IPS-15b (cell line): ENCODE results near the gene CXCL3.
"Not testable (repeated sequence)": the region's sequence is repeated elsewhere in the genome, so short reads cannot be mapped to it uniquely, and the experiment has no call there.

Experiments
- H3K27me3 ChIP-seq: one replicate; pipeline ENCODE4 v1.6.1; 2013; ENCODE audit warnings: low read length; ENCODE audit not compliant: control insufficient read depth, insufficient read depth
- H3K36me3 ChIP-seq: one replicate; pipeline ENCODE4 v1.6.1; 2013; ENCODE audit warnings: low read length; ENCODE audit not compliant: control insufficient read depth, insufficient read depth
- H3K4me1 ChIP-seq: one replicate; pipeline ENCODE4 v1.6.1; 2013; ENCODE audit warnings: mild to moderate bottlenecking, low read length; ENCODE audit not compliant: control insufficient read depth, insufficient read depth
- H3K4me3 ChIP-seq: one replicate; pipeline ENCODE4 v1.5.1; 2013; ENCODE audit warnings: low read depth, low read length
- H3K9ac ChIP-seq: one replicate; pipeline ENCODE4 v1.6.1; 2013; ENCODE audit warnings: low read depth, mild to moderate bottlenecking, low read length
- H3K9me3 ChIP-seq: one replicate; pipeline ENCODE4 v1.6.1; 2013; ENCODE audit warnings: mild to moderate bottlenecking, low read length; ENCODE audit not compliant: control insufficient read depth, insufficient read depth

CXCL3 gene

GRCh38 chr4:74038425-74039314 lies at the start of gene CXCL3:
CXCL3 (minus strand) TSS chr4:74038689; CDS start chr4:74038611, 78 bp downstream.
- Histone ChIP-seq H3K9ac (peak within 1 kb of the TSS; percentile 26), H3K4me1 (no peaks in the 10 kb centered on the region), H3K27me3 (peaks cover 10% of the 10 kb centered on the region), H3K36me3 (no peaks in the 10 kb centered on the region), H3K9me3 (no peaks in the 10 kb centered on the region), H3K4me3 (peak within 1 kb of the TSS; percentile 78)

- Histone ChIP-seq H3K27me3 (no peaks in the 10 kb centered on the region), H3K36me3 (no peaks in the 10 kb centered on the region), H3K9ac (no peak overlapping the region), H3K9me3 (no peaks in the 10 kb centered on the region), H3K4me3 (no peak overlapping the region), H3K4me1 (no peaks in the 10 kb centered on the region)
Measured at GRCh38 chr4:74087481-74087880, 49.0 kb upstream of the CXCL3 start.

DNA sequence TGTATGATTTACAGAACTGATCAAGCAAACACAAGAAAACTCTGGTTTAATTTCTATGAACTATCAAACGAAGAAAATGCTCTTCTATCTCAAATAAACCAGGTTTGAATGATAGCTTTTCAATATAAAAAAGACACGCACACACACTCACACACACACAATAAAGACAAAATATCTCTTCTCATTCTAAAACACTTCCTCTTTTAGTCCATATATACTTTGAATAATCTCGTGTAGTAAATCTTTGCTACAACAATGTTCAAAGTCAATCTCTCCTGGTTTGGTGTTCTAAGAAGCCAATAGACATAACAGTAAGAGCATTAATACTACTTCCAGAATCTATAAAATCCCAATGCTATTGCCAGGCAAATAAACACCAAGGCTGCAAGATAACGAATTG lies 47.2 kb upstream of the CXCL3 start:
- no peak overlapping the region for H3K4me3 ChIP-seq
- H3K9me3 ChIP-seq, result no peaks in the 10 kb centered on the region
- H3K9ac ChIP-seq, result no peak overlapping the region
- no peaks in the 10 kb centered on the region for H3K36me3 ChIP-seq
- no peaks in the 10 kb centered on the region for H3K27me3 ChIP-seq
- H3K4me1 ChIP-seq, result no peaks in the 10 kb centered on the region

GRCh38 chr4:74084984-74085383 lies 46.5 kb upstream of the CXCL3 start:
- H3K9ac ChIP-seq, result no peak overlapping the region
- no peaks in the 10 kb centered on the region for H3K4me1 ChIP-seq
- H3K36me3 ChIP-seq, result no peaks in the 10 kb centered on the region
- H3K9me3 ChIP-seq, result no peaks in the 10 kb centered on the region
- no peaks in the 10 kb centered on the region for H3K27me3 ChIP-seq
- H3K4me3 ChIP-seq, result no peak overlapping the region

DNA sequence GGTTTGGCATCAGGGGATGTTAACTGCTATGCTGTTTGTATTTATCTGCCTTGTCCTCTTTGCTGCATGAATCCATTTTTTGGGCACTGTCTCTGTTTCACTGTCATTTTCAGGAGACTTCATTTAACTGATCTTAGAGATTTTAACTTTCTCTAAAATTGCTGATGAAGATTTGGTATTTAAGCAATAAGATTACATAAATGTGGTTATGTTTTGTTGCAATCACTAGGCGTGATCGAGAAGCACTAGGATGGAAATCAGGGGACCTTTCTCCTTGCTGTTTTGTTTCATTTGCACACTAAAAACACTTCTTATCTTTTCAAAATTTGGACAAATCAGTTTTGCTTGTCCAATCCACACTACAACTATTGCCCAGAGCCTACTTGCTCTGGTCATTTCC lies 45.1 kb upstream of the CXCL3 start:
- no peaks in the 10 kb centered on the region for H3K36me3 ChIP-seq
- no peak overlapping the region for H3K4me3 ChIP-seq
- H3K9me3 ChIP-seq, result no peaks in the 10 kb centered on the region
- no peaks in the 10 kb centered on the region for H3K4me1 ChIP-seq
- no peak overlapping the region for H3K9ac ChIP-seq
- H3K27me3 ChIP-seq, result no peaks in the 10 kb centered on the region

GRCh38 chr4:74081035-74081434 lies 42.5 kb upstream of the CXCL3 start:
- Histone ChIP-seq H3K36me3 (no peaks in the 10 kb centered on the region), H3K4me3 (no peak overlapping the region), H3K9ac (no peak overlapping the region), H3K27me3 (no peaks in the 10 kb centered on the region), H3K4me1 (no peaks in the 10 kb centered on the region), H3K9me3 (no peaks in the 10 kb centered on the region)

DNA sequence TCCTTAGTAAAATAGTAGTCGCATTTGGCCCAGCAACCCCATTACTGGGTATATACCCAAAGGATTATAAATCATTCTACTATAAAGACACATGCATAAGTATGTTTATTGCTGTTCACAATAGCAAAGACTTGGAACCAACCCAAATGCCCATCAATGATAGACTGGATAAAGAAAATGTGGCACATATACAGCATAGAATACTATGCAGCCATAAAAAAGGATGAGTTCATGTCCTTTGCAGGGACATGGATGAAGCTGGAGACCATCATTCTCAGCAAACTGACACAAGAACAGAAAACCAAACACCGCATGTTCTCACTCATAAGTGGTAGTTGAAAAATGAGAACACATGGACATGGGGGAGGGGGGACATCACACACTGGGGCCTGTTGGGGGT lies 41.9 kb upstream of the CXCL3 start:
- H3K9ac ChIP-seq, H3K27me3 ChIP-seq, H3K4me1 ChIP-seq, H3K9me3 ChIP-seq, H3K36me3 ChIP-seq, H3K4me3 ChIP-seq: not testable (repeated sequence)

DNA sequence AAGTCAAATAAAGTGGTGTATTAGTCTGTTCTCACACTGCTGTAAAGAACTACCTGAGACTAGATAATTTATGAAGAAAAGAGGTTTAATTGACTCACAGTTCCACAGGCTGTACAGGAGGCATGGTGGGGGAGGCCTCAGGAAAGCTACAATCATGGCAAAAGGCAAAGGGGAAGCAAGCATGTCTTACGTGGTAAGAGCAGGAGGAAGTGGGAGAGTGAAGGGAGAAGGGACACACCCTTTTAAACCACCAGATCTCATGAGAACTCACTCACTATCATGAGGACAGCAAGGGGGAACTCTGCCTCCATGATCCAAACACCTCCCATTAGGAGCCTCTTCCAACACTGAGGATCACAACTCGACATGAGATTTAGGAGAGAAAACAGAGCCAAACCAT lies 40.5 kb upstream of the CXCL3 start:
- not testable (repeated sequence) for H3K4me3 ChIP-seq, H3K9me3 ChIP-seq, H3K27me3 ChIP-seq, H3K9ac ChIP-seq, H3K4me1 ChIP-seq, H3K36me3 ChIP-seq

- Histone ChIP-seq H3K36me3 (no peaks in the 10 kb centered on the region), H3K4me1 (no peaks in the 10 kb centered on the region), H3K9me3 (peaks cover 4% of the 10 kb centered on the region), H3K9ac (no peak overlapping the region), H3K27me3 (no peaks in the 10 kb centered on the region), H3K4me3 (no peak overlapping the region)
Measured at GRCh38 chr4:74073358-74073757, 34.9 kb upstream of the CXCL3 start.

GRCh38 chr4:74072739-74073138 lies 34.2 kb upstream of the CXCL3 start:
- Histone ChIP-seq H3K36me3 (no peaks in the 10 kb centered on the region), H3K4me1 (no peaks in the 10 kb centered on the region), H3K4me3 (no peak overlapping the region), H3K27me3 (no peaks in the 10 kb centered on the region), H3K9me3 (peaks cover 4% of the 10 kb centered on the region), H3K9ac (no peak overlapping the region)

- H3K4me1 ChIP-seq, result no peaks in the 10 kb centered on the region
- H3K9me3 ChIP-seq, result peaks cover 4% of the 10 kb centered on the region
- peaks cover 2% of the 10 kb centered on the region for H3K36me3 ChIP-seq
- H3K4me3 ChIP-seq, result no peak overlapping the region
- H3K27me3 ChIP-seq, result no peaks in the 10 kb centered on the region
- H3K9ac ChIP-seq, result no peak overlapping the region
Measured at GRCh38 chr4:74067586-74067985, 29.1 kb upstream of the CXCL3 start.

GRCh38 chr4:74066232-74066631 lies 27.7 kb upstream of the CXCL3 start:
- peaks cover 4% of the 10 kb centered on the region for H3K9me3 ChIP-seq
- no peak overlapping the region for H3K4me3 ChIP-seq
- no peaks in the 10 kb centered on the region for H3K4me1 ChIP-seq
- no peak overlapping the region for H3K9ac ChIP-seq
- peaks cover 2% of the 10 kb centered on the region for H3K36me3 ChIP-seq
- no peaks in the 10 kb centered on the region for H3K27me3 ChIP-seq
